Adrenal gland (tissue), 5 donors: ENCODE measurements around the gene MROH7.

Source experiments
- POLR2A ChIP-seq, 2 donors: fragments of 450-650 bp; IDR thresholded peaks; one replicate each; pipeline ENCODE4 v1.6.1; 2017; ENCODE audit warnings: antibody characterized with exemption in 2 of 2, mild to moderate bottlenecking in 2 of 2, moderate library complexity in 1 of 2
- TF ChIP-seq, protein P1 (sequence below), 6 experiments: fragments of 450-650 bp in 4 of 6; fragments of 200-600 bp in 2 of 6; sonication (generic) in 1 of 6; IDR thresholded peaks; 1 replicate in 5 of 6; 2 replicates in 1 of 6; pipeline versions ENCODE4 v1.5.1 to v1.8.0; 2016 to 2021; ENCODE audit warnings: antibody characterized with exemption in 6 of 6, mild to moderate bottlenecking in 2 of 6, moderate library complexity in 1 of 6
- donor health status: DM: no; HTN: no; CAD: no.

DNA sequence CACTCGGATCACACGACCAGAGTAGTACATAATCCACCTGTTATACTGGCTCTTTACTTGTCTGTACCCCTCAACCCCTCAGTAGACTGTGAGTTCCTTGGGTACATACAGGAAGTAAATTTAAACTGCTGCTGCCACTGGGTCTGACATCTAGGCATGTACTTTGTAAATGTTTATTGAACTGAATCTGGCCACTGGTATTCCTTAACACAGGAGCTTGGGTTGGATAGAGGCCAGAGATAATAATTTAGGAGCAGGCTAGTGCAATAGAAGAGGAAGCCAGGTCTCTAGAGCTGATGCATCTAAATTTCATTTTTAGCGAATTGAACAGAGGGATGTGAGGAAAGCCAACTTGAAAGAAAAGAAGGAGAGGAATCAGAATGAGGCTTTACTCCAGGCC is 86.4 kb downstream of the MROH7 start:
- TF ChIP-seq, protein P1, sequence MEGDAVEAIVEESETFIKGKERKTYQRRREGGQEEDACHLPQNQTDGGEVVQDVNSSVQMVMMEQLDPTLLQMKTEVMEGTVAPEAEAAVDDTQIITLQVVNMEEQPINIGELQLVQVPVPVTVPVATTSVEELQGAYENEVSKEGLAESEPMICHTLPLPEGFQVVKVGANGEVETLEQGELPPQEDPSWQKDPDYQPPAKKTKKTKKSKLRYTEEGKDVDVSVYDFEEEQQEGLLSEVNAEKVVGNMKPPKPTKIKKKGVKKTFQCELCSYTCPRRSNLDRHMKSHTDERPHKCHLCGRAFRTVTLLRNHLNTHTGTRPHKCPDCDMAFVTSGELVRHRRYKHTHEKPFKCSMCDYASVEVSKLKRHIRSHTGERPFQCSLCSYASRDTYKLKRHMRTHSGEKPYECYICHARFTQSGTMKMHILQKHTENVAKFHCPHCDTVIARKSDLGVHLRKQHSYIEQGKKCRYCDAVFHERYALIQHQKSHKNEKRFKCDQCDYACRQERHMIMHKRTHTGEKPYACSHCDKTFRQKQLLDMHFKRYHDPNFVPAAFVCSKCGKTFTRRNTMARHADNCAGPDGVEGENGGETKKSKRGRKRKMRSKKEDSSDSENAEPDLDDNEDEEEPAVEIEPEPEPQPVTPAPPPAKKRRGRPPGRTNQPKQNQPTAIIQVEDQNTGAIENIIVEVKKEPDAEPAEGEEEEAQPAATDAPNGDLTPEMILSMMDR (IDR thresholded peaks at IDR 0.05): no peak
- no peak for TF ChIP-seq POLR2A (IDR thresholded peaks at IDR 0.05)
